Cardiac muscle cell (in vitro differentiated cells and primary cell): ENCODE data around the gene LRP8. TPM values are rescaled to one million over a fixed set of nuclear protein-coding genes. Genes with fewer than 3 reads are reported as not detected.

Source experiments
- DNase-seq, 2 donors: peaks; one replicate each; pipeline versions ENCODE4 v3.0.0 to v3.0.0-alpha.2; 2010 to 2017; ENCODE audit warnings: low read depth in 1 of 2, low spot score in 1 of 2
- H3K27ac ChIP-seq: fragments of 200-600 bp; sonication (generic); 2 replicates; pipeline ENCODE4 v1.5.1; 2016
- H3K27me3 ChIP-seq: fragments of 200-600 bp; sonication (generic); 2 replicates; pipeline ENCODE4 v1.6.0; 2016; ENCODE audit warnings: control low read depth
- H3K36me3 ChIP-seq: fragments of 200-600 bp; sonication (generic); 2 replicates; pipeline ENCODE4 v1.5.1; 2016; ENCODE audit warnings: control low read depth
- H3K4me1 ChIP-seq: fragments of 200-600 bp; sonication (generic); 2 replicates; pipeline ENCODE4 v1.8.1; 2017; ENCODE audit warnings: low read depth, mild to moderate bottlenecking, mixed run types
- H3K4me3 ChIP-seq: fragments of 200-600 bp; sonication (generic); 2 replicates; pipeline ENCODE4 v1.5.1; 2016; ENCODE audit warnings: mild to moderate bottlenecking
- H3K9me3 ChIP-seq: fragments of 200-600 bp; sonication (generic); 2 replicates; pipeline ENCODE4 v1.5.1; 2017; ENCODE audit warnings: low read depth, mild to moderate bottlenecking, control low read depth
- polyA plus RNA-seq: library from polyadenylated mRNA; unstranded; fragments of >200 nt; fragmentation: Nextera tagmentation; extraction: Ambion mirVana; gene quantifications from 2 replicates; pipeline ENCODE4 v1.2.1, GENCODE V29; 2016
- total RNA-seq: library from RNA; depleted of rRNA; stranded (reverse); fragments of >200 nt; gene quantifications from 2 replicates; pipeline ENCODE4 v1.2.3, GENCODE V29; 2016
- TF ChIP-seq, protein P1 (sequence below): IDR thresholded peaks from 2 replicates; pipeline ENCODE4 v1.5.1; 2012; ENCODE audit warnings: low read depth, mild to moderate bottlenecking, low read length

The LRP8 gene
- total and polyA plus RNA-seq, 2 experiments from 2014 or later: 5.4 to 9.7 TPM

DNA sequence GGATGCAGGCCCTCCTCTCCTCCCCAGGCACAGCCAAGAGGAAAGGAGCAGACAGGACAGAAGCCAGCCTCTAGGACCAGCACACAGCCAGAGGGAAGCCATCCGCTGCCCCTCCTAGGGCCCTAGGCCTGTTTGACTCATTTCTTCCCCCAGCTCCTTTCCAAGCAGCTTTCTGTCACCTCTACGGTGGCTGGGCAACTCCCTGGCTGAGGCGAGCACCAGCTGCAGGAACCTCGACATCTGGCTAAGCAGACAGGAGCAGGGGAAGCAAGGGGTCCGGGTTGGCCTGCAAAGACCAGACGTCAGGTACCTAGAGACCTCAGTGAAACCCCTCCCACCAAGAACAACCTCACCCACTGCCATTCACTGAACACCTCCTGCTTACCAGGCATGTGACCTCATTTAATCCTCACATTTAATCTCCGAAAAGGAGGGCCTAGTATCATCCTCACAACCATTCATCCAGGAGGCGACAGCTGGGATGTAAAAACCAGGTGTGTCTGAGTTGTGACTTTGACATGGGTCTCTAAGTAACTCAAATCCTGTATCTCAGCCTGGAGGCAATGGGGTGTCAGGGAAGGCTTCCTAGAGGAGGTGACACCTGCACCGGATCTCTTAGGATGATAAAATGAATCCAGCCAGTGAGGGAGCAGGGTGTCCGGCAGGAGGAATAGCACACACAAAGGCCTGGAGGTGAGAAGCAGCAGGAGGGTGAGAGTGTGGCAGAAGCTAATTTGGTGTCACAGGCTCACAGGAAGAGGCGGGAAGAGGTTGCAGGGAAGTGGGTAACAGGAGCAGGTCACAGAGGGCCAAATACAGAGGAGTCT, 5.9 kb downstream of the LRP8 start:
- Histone ChIP-seq H3K4me3 (no peak overlapping the region), H3K27me3 (no peaks in the 10 kb centered on the region), H3K4me1 (peaks cover 3% of the 10 kb centered on the region), H3K27ac (no peak overlapping the region), H3K36me3 (no peaks in the 10 kb centered on the region), H3K9me3 (no peaks in the 10 kb centered on the region)
- no peak for DNase-seq
- TF ChIP-seq, protein P1, sequence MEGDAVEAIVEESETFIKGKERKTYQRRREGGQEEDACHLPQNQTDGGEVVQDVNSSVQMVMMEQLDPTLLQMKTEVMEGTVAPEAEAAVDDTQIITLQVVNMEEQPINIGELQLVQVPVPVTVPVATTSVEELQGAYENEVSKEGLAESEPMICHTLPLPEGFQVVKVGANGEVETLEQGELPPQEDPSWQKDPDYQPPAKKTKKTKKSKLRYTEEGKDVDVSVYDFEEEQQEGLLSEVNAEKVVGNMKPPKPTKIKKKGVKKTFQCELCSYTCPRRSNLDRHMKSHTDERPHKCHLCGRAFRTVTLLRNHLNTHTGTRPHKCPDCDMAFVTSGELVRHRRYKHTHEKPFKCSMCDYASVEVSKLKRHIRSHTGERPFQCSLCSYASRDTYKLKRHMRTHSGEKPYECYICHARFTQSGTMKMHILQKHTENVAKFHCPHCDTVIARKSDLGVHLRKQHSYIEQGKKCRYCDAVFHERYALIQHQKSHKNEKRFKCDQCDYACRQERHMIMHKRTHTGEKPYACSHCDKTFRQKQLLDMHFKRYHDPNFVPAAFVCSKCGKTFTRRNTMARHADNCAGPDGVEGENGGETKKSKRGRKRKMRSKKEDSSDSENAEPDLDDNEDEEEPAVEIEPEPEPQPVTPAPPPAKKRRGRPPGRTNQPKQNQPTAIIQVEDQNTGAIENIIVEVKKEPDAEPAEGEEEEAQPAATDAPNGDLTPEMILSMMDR: no peak

DNA sequence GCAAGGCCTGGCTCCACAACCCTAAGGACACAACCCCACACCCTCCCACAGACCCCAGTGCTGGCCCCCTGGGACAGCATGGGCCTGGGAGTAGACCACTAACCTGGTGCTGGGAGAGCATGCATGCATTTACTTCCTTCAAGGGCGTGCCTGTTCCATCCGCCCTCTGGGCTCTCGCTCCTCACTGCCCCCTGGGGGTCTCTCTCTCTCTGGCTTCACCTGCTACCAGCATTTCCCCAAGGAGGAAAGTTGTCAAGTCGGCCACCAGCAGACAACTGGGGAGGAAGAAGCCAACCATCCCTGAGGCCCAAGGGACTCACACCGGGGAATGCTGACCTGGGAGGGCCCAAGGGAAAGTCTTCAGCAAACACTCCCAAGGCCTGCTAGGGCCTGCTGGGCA, 6.5 kb downstream of the LRP8 start:
- H3K36me3 ChIP-seq: no peaks in the 10 kb centered on the region
- H3K27me3 ChIP-seq: no peaks in the 10 kb centered on the region
- H3K9me3 ChIP-seq: no peaks in the 10 kb centered on the region
- no peak overlapping the region for H3K27ac ChIP-seq
- H3K4me1 ChIP-seq: peaks cover 5% of the 10 kb centered on the region
- TF ChIP-seq, protein P1: no peak
- H3K4me3 ChIP-seq: no peak overlapping the region
- DNase-seq: peak in 1 of 2 donors; percentile 66

DNA sequence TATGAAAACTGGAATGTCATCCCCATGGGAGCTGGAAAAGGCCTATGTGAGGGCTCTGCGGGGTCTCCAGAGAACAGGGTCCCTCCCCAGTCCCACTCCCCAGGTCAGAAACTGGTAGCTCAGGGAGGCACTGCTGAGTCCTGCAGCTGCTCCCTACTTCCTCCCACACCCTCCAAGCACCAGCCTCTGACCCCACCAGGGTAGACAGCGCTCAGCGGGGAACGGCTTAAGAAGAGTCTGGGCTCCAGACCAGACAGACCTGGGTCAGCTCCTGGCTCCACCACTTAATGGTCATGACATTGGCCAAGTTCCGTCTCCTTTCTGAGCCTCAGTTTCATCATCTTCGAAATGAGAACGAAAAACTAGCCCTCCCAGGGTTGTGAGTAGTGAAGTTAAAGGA, 7.2 kb downstream of the LRP8 start:
- H3K27me3 ChIP-seq: no peaks in the 10 kb centered on the region
- no peak overlapping the region for H3K27ac ChIP-seq
- no peaks in the 10 kb centered on the region for H3K36me3 ChIP-seq
- no peaks in the 10 kb centered on the region for H3K9me3 ChIP-seq
- peaks cover 9% of the 10 kb centered on the region for H3K4me1 ChIP-seq
- no peak overlapping the region for H3K4me3 ChIP-seq
- TF ChIP-seq, protein P1: no peak
- no peak for DNase-seq

DNA sequence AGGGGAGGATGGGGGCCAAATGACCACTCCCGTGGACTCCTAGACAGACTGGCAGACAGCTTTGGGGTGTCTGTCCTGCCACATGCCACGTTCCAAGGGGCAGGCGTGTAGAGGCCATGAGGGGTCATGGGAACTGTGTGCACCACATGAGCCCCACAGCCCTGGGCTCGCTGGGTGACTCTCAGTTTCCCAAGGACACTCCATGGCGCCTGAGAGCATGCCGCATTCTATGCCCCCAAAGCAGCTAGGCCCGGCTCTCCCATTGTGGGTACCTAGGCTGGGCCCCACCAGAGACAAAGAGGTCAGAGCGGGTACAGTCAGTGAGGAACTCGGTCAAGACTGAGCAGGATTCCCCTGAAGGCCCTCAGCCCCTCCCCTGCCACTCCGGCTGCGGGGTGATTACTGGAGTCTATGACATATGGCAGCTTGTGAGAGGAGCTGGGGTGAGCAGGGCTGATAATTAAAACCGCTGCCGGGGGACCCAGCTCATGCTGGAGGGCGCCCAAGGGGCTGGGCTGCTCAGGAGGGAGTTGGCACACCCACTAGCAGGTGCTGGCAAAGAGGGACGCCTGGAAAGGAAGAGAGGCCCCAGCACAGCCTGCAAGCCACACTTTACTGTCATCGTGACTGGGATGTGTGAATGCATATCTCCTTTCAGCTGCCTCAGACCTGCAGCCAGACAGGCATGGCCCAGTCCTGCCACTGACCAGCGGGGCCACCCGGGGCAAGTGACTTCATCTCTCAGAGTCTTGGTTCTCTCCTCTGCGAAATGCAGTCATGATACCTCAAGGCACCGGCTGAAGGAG, 8.4 kb downstream of the LRP8 start:
- Histone ChIP-seq H3K36me3 (no peaks in the 10 kb centered on the region), H3K4me3 (no peak overlapping the region), H3K27me3 (no peaks in the 10 kb centered on the region), H3K27ac (no peak overlapping the region), H3K9me3 (no peaks in the 10 kb centered on the region), H3K4me1 (peaks cover 9% of the 10 kb centered on the region)
- no peak for DNase-seq
- TF ChIP-seq, protein P1: no peak

DNA sequence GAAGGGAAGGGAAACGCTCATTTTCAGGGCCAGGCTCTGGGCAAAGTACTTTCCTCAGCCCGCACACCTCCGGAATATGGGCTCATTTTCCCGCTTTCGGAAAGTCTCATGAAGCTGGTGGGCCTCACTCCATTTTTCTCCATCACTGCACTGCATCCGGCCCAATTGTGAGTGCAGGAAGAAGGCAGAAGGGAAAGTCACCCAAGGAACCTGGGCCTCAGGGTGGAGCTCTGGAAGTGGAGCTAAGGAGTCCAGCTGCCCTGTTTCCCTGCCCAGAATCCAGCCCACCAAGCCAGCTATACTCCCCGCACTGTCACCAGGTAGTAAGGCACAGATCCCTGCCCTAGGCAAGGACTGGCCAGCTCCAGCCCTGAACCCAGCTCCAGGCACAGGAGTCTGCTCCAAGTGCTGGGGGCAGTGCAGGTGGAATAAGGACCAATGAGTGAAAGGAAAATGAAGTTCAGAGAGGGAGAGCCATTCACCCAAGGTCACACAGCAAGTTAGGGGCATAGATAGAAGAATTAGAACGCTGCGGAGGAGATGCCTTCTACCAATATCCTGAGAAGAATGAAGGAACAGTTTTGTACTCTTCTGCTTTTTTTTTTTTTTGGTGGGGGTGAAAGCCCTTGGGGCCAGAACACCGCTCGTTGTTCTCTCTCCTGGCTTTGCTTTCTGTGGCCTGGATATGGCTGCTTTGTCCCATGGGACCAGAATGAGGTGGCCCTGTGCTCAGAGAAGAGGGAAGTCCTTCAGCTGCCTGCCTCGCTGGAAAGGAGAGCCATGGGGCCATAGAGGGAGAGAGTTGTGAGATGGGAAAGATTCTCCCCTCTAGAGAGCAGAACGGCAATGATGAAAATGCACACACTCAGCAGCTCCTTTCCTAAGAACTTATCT, 10.0 kb downstream of the LRP8 start:
- Histone ChIP-seq H3K27me3 (no peaks in the 10 kb centered on the region), H3K9me3 (no peaks in the 10 kb centered on the region), H3K36me3 (no peaks in the 10 kb centered on the region), H3K27ac (no peak overlapping the region), H3K4me1 (peaks cover 9% of the 10 kb centered on the region), H3K4me3 (no peak overlapping the region)
- TF ChIP-seq, protein P1: no peak
- no peak for DNase-seq
